K562 treated with DMSO at 1 percent for 12 hours (cell line): ENCODE data around the gene GRHL3. TPM values are rescaled to one million over a fixed set of nuclear protein-coding genes. Genes with fewer than 3 reads are reported as not detected.

Experiments
- total RNA-seq: library from RNA; unstranded; fragments of 300-600 nt; gene quantifications from 2 replicates; pipeline ENCODE4 v1.2.3, GENCODE V29; 2022; ENCODE audit not compliant: insufficient read depth

Gene GRHL3
- total RNA-seq: not detected in 2 replicates

GRCh38 chr1:24319312-24319863, at the start of gene GRHL3:
GRHL3 (plus strand) TSS chr1:24319357; CDS start chr1:24319552, 195 bp downstream.

Other genes starting within 250 kb of the GRHL3 start
- not detected in 2 replicates for gene MYOM3, start 207.2 kb upstream of the GRHL3 start, total RNA-seq
- not detected in 2 replicates for gene IL22RA1, start 176.2 kb upstream of the GRHL3 start, total RNA-seq
- gene IFNLR1, start 132.1 kb upstream of the GRHL3 start, total RNA-seq: not detected in 2 replicates
- 4.6 and 10.0 TPM in 2 replicates for gene STPG1, start 94.4 kb downstream of the GRHL3 start, total RNA-seq
- 10.2 and 31.5 TPM in 2 replicates for gene NIPAL3, start 96.4 kb downstream of the GRHL3 start, total RNA-seq
- gene RCAN3, start 183.5 kb downstream of the GRHL3 start, total RNA-seq: 1.0 and 3.5 TPM in 2 replicates
- gene NCMAP, start 236.7 kb downstream of the GRHL3 start, total RNA-seq: not detected in 2 replicates